Panc1 (cell line): Measurements from ENCODE around the gene ROBO1. TPM values are rescaled to one million over a fixed set of nuclear protein-coding genes. Genes with fewer than 3 reads are reported as not detected.

Experiments
- ATAC-seq: fragments of 200-7000 bp; cut with Tn5 transposase; 2 replicates; pipeline ENCODE4 v1.9.1; 2020; ENCODE audit warnings: mild to moderate bottlenecking, moderate library complexity
- BruUV-seq: library from RNA; stranded (reverse); fragments of 400-500 nt; replicated peaks from 2 replicates; lab custom pipeline; 2021; lab: Mats Ljungman, UMichigan
- CTCF ChIA-PET: fragments of 300-600 bp; sonication (Branson Sonifier 250); formaldehyde crosslinking; loops from one replicate; lab custom pipeline; 2022; ENCODE audit warnings: antibody characterized with exemption; lab: Charles Lee
- POLR2A ChIA-PET: fragments of 300-600 bp; sonication (Branson Sonifier 250); formaldehyde crosslinking; loops from one replicate; lab custom pipeline; 2022; ENCODE audit warnings: antibody characterized with exemption; lab: Charles Lee
- DNase-seq: peaks from one replicate; pipeline ENCODE4 v3.0.0-alpha.2; 2010; ENCODE audit warnings: low read depth, low spot score
- H3K27ac ChIP-seq: 2 replicates; pipeline ENCODE4 v1.5.1; 2011; ENCODE audit warnings: mild to moderate bottlenecking, low read length, inconsistent platforms
- H3K27me3 ChIP-seq: fragments of 200-500 bp; sonication (Bioruptor generic); 2 replicates; pipeline ENCODE4 v1.6.0; 2014; ENCODE audit warnings: low read length, inconsistent platforms; ENCODE audit not compliant: control insufficient read depth, insufficient read depth
- H3K36me3 ChIP-seq: fragments of 200-500 bp; sonication (Bioruptor generic); 2 replicates; pipeline ENCODE4 v1.5.1; 2014; ENCODE audit warnings: inconsistent platforms, mild to moderate bottlenecking, low read length, moderate library complexity; ENCODE audit not compliant: control insufficient read depth, insufficient read depth
- H3K4me1 ChIP-seq: 2 replicates; pipeline ENCODE4 v1.5.1; 2011; ENCODE audit warnings: inconsistent platforms, mild to moderate bottlenecking, low read length, moderate library complexity; ENCODE audit not compliant: control insufficient read depth, insufficient read depth
- H3K4me3 ChIP-seq, 2 experiments: 2 replicates each; pipeline ENCODE4 v1.5.1; 2011 to 2012; ENCODE audit warnings: low read depth in 2 of 2, low read length in 2 of 2, mild to moderate bottlenecking in 2 of 2, inconsistent platforms in 1 of 2, moderate library complexity in 1 of 2
- H3K9me3 ChIP-seq: fragments of 200-500 bp; sonication (Bioruptor generic); 2 replicates; pipeline ENCODE4 v1.5.1; 2014; ENCODE audit warnings: low read depth, mild to moderate bottlenecking, inconsistent platforms, low read length, moderate library complexity; ENCODE audit not compliant: control insufficient read depth, insufficient read depth
- CTCF ChIP-seq: fragments of 450-650 bp; IDR thresholded peaks from 2 replicates; pipeline ENCODE4 v1.5.1; 2017; ENCODE audit warnings: mild to moderate bottlenecking
- POLR2AphosphoS5 ChIP-seq: IDR thresholded peaks from 2 replicates; pipeline ENCODE4 v1.6.1; 2012; ENCODE audit warnings: mild to moderate bottlenecking, low read depth, low read length, moderate library complexity
- REST ChIP-seq, 2 experiments: IDR thresholded peaks; 2 replicates each; pipeline ENCODE4 v1.6.1; 2011 to 2012; ENCODE audit warnings: low read depth in 2 of 2, control low read depth in 1 of 2, low read length in 1 of 2, mild to moderate bottlenecking in 1 of 2, moderate library complexity in 1 of 2; ENCODE audit not compliant: insufficient read depth in 1 of 2
- SIN3A ChIP-seq: IDR thresholded peaks from 2 replicates; pipeline ENCODE4 v1.6.1; 2012; ENCODE audit warnings: low read depth, mild to moderate bottlenecking, low read length, moderate library complexity, borderline replicate concordance; ENCODE audit not compliant: insufficient read depth
- TCF7L2 ChIP-seq: IDR thresholded peaks from 2 replicates; pipeline ENCODE4 v1.6.1; 2011; ENCODE audit warnings: mild to moderate bottlenecking, low read depth, low read length, inconsistent platforms
- in situ Hi-C: cut with HindIII; loops from 2 replicates; pipeline ENCODE4 v1.10.0; 2016; ENCODE audit warnings: low sequenced_read_pairs, low pct_unique_long_range_greater_than_20kb
- intact Hi-C: fragments of 100-400 bp; cut with micrococcal nuclease; formaldehyde crosslinking; loops from one replicate; pipeline ENCODE4 v1.10.0; 2022; ENCODE audit not compliant: unreplicated experiment
- total RNA-seq: library from RNA; stranded (reverse); gene quantifications from one replicate; pipeline ENCODE4 v1.2.1, GENCODE V29; 2021; ENCODE audit not compliant: unreplicated experiment

The ROBO1 gene
- total RNA-seq, 1 experiment from 2014 or later: 61.6 TPM

- H3K9me3 ChIP-seq: no peaks in the 10 kb centered on the region
- in situ Hi-C loops (no loop called here), intact Hi-C loops (no loop called here)
- no TSS peak for BruUV-seq
- TF ChIP-seq REST (IDR thresholded peaks at IDR 0.05; ENCODE audit: insufficient read depth in 1 of 2, low read depth in 2 of 2, low read length in 1 of 2) (no peak), POLR2AphosphoS5 (no peak), SIN3A (no peak), CTCF (no peak), TCF7L2 (no peak)
- H3K27me3 ChIP-seq: no peaks in the 10 kb centered on the region
- DNase-seq (no peak), ATAC-seq (no peak)
- ChIA-PET CTCF (no interaction called here), POLR2A (no interaction called here)
- H3K36me3 ChIP-seq: no peaks in the 10 kb centered on the region
- no peak overlapping the region for H3K27ac ChIP-seq
- H3K4me3 ChIP-seq: no peak overlapping the region
- no peaks in the 10 kb centered on the region; the same call in 1 of the 2 replicates for H3K4me1 ChIP-seq
Observed at GRCh38 chr3:78792733-78793132, 975.1 kb downstream of the ROBO1 start.

- H3K9me3 ChIP-seq: no peaks in the 10 kb centered on the region
- intact Hi-C loops: no loop called here
Observed at GRCh38 chr3:78792212-78792611, 975.6 kb downstream of the ROBO1 start.

More at GRCh38 chr3:78792212-78792611, 975.6 kb downstream of the ROBO1 start:
- no TSS peak for BruUV-seq
- no peak overlapping the region for H3K27ac ChIP-seq
- no peaks in the 10 kb centered on the region for H3K36me3 ChIP-seq
- CTCF ChIA-PET: no interaction called here
- no peaks in the 10 kb centered on the region for H3K27me3 ChIP-seq
- H3K4me3 ChIP-seq: no peak overlapping the region
- TF ChIP-seq SIN3A (no peak), TCF7L2 (no peak), CTCF (no peak), POLR2AphosphoS5 (no peak), REST (IDR thresholded peaks at IDR 0.05; ENCODE audit: insufficient read depth in 1 of 2, low read depth in 2 of 2, low read length in 1 of 2) (no peak)
- POLR2A ChIA-PET: no interaction called here
- DNase-seq (no peak), ATAC-seq (no peak)
- no peaks in the 10 kb centered on the region; the same call in 1 of the 2 replicates for H3K4me1 ChIP-seq
- in situ Hi-C loops: no loop called here
